Measurements from ENCODE around the gene KCNG1.
"Not testable (repeated sequence)": the region's sequence is repeated elsewhere in the genome, so short reads cannot be mapped to it uniquely, and the experiment has no call there.

Gene KCNG1

GRCh38 chr20:51022803-51023616, at the start of gene KCNG1:
TSS of gene KCNG1 (minus strand) at chr20:51023107. CDS start at chr20:51010338, 12,769 bp downstream.
- peak in 45 of 58 donors; percentile 7 to 83 (median 40) for DNase-seq

GRCh38 chr20:51070621-51071020, 47.7 kb upstream of the KCNG1 start:
- DNase-seq = no peak

DNA sequence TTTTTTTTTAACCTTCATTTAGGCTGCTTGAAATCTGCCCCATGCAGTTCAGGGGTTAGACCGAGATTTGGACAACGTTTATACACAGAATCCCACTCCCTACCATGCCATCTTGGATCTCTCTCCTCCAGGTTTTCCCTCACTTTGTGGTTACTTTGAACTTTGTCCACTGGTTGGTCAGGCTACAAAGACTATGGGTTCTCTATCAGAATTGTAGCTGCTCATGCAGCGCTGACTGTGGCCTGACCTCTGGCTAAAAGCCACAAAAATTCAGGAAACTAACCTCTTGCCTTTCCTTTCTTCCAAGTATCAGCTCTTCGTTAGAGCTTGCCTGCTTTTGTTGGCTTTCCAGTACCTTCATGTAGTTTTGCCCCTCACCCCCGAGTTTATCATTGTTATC, 44.9 kb upstream of the KCNG1 start:
- no peak for DNase-seq

DNA sequence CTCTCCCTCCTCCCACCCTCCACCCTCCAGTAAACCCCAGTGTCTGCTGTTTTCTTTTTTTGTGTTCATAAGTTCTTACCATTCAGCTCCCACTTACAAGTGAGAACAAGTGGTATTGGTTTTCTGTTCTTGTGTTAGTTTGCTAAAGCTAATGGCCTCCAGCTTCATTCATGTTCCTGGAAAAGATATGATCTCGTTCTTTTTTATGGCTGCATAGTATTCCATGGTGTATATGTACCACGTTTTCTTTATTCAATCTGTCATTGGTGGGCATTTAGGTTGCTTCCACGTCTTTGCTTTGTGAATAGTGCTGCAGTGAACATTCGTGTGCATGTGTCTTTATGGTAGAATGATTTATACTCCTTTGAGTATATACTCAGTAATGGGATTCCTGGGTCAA, 42.7 kb upstream of the KCNG1 start:
- DNase-seq = no peak

DNA sequence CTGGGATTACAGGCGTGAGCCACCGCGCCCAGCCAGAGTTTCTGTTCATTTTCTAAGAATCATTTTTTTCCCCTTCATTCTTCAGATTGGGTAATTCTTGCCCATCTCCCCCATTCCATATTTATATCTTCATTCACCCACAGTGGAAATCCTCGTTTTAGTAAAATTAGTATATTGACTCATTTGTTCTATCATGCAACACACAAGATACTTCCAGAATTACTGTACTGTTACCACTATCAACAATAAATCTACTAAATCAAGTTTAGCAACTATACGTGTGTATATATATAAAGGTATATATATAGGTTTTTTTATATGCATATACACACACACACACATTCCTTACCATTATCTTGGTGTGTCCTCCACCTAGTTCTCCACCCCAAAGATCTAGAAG, 41.2 kb upstream of the KCNG1 start:
- no peak for DNase-seq

- DNase-seq = no peak
Measured at GRCh38 chr20:51062065-51062464, 39.2 kb upstream of the KCNG1 start.

- no peak for DNase-seq
Measured at GRCh38 chr20:51061418-51062045, 38.6 kb upstream of the KCNG1 start.

- no peak for DNase-seq
Measured at GRCh38 chr20:51060301-51060700, 37.4 kb upstream of the KCNG1 start.

DNA sequence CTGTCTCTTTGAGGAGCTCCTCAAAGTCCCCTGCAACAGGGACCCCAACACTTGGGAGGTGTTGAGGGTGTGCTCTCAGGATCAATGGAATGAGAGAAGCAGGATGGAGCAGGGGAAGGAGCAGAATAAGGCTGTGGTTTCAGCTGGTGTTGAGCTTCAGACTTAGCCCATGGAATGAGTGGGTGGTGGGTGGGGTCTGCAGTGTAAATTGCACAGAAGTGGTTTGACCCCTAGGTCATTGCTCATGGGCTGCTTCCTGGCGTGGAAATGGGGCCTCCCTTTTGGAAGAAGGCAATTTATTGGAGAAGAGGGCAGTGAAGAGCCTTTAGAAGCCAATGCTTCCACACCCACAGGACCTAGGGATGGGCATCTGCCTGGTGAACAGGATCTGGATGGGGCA, 37.0 kb upstream of the KCNG1 start:
- no peak for DNase-seq

DNA sequence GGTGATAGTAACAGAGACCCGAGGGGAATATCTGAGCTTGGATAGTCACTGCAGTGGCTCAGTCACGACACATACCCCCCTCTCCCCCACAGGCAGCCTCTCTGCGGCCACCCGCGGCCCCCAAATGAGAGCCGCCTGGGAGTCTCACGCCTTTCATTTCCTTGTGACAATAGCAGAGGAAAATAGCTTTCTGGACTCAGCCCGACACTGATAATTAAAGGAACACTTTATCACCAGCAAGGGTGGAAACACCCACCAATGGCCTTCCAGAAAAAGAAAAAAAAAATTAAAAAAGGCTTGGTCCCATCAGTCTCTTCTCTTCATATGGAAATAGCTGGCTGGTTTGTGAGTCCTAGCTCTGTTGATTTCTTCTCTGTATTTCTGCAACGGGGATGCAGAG, 35.1 kb upstream of the KCNG1 start:
- DNase-seq = no peak

- no peak for DNase-seq
Measured at GRCh38 chr20:51054233-51054632, 31.3 kb upstream of the KCNG1 start.

DNA sequence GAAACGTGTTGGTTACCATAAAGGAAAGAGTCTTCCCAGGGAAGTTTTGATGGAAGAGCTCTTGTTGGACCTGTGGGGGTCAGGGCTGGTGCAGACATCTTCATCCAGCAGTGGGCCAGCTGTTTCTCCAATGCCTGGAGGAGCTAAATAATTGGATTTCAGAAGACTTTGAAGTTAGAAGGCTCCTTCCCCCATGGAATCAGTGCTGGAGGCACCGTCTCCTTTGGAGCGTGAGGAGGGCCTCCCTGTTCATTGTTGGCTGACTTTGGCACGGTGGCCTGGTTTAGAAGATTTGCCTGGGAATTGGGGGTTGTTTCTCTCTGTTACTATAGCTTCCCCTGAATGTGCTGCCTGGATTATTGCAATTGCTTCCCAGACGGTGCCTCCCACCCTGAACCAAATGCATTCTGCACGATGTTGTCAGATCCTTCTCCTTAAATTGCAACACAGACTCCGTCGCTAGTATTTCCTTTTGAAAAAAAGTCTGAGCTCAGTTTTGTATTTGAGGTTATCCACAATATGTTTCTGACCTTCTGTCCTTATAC, 27.7 kb upstream of the KCNG1 start:
- DNase-seq = no peak

GRCh38 chr20:51046021-51046985, 23.4 kb upstream of the KCNG1 start:
- no peak for DNase-seq

- DNase-seq = not testable (repeated sequence)
Measured at GRCh38 chr20:51045492-51045891, 22.6 kb upstream of the KCNG1 start.

DNA sequence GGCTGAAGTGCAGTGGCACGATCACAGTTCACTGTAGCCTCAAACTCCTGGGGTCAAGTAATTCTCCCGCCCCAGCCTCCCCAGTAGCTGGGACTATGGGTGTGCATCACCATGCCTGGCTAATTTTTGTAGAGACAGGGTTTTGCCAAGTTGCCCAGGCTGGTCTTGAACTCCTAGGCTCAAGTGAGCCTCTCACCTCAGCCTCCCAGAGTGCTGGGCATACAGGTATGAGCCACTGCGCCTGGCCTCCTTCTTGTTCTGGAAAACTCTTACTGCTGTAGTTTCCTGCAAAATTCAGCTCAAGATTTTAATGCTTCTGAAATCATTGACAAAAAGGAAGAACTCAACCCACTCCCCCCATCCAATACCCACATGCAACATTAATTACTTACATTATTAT, 21.9 kb upstream of the KCNG1 start:
- no peak for DNase-seq

DNA sequence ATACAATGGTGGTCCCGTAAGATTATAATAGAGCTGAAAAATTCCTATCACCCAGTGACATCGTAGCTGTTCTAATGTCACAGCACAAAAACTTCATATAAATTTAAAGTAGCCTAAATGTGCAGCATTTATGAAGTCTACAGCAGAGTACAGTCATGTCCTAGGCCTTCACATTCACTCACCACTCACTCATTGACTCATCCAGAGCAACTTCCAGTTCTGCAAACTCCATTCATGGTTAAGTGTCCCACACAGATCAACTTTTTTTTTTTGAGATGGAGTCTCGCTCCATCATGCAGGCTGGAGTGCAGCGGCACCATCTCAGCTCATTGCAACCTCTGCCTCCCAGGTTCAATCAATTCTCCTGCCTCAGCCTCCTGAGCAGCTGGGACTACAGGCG, 20.9 kb upstream of the KCNG1 start:
- no peak for DNase-seq

DNA sequence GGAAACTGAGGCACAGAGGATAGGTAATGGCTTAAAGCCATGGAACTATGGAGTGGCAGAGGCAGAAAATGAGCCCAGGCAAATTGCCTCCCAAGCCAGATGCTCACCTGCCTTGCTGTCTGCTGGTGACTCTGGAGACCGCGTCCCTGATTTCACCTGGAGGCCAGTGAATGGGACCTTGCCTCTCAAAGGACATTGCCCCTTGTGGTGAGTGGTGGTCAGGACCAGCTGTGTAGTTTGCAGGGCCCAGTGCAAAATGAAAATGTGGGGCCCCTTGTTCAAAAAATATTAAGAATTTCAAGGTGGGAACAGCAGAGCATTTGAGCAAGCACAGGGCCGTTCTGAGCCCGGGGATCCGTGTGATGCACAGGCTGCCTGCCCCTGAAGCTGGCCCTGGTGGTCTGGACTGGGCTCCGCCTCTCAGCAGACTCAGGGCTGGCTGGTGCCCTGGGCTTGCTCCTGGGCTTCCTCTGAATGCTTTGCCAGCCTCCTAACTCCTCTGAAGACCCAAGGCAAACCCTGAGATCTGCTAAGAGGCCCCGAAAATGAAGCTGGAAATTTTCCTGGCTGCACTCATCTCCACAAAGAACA, 19.8 kb upstream of the KCNG1 start:
- no peak for DNase-seq

- DNase-seq = no peak
Measured at GRCh38 chr20:51042064-51042463, 19.2 kb upstream of the KCNG1 start.

DNA sequence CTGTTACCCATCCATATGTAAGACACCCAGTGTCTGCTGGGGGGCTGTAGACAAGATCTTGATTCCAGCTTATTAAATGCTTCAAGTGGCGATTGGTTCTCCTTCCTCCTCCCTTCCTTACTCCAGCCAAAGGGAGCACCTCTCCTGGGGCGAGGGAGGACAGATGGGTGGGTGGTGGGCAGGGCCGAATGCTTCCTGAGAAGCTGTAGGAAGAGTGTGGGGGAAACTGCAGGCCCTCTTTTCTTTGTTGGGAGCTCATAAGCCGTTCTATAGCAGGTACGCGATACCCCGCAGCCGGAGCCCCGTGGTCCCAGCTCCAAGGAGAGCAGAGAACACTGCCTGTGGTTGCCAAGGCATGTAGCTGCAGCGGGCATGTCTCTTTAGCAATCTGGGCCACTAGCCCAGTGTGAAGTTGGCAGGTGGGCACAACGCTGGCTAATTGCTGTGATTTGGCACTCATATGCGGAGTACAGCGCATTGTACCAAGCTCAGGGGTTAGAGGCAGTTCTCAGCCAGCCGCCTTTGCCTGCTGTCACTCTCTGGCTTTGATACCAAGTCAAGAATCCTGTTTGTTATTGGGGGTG, 14.7 kb upstream of the KCNG1 start:
- peak in 51 of 58 donors; percentile 7 to 83 (median 53) for DNase-seq

- DNase-seq = no peak
Measured at GRCh38 chr20:51036827-51037531, 14.1 kb upstream of the KCNG1 start.

Data from anterior cingulate cortex (tissue), 58 donors.